Right hindlimb (tissue), 1 donor: ENCODE data around the gene NLRP3.
"Not testable (repeated sequence)": the region's sequence is repeated elsewhere in the genome, so short reads cannot be mapped to it uniquely, and the experiment has no call there.

Experiments used
- DNase-seq: peaks from one replicate; pipeline ENCODE4 v3.0.0-alpha.2; 2018

The NLRP3 gene

DNA sequence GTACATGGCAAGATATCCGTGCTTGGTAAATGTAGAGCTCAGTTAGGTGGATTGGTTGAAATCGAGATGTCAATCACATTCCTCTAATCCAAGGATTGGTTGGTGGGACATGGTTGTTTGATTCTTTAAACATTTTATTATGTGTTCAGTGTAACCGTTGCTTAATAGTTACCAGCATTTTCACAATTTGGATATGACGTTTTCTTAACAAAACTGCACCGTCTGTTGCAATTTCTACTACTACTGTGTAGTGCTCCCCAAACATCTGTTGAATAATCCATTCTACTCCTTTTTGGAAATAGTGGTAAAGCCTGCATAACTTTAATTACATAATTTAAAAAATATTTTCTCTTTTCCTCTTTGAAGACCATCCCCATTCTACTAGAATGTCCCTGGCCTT is 25.6 kb downstream of the NLRP3 start:
- no peak for DNase-seq

- no peak for DNase-seq
Observed at GRCh38 chr1:247442164-247442563, 26.2 kb downstream of the NLRP3 start.

- no peak for DNase-seq
Observed at GRCh38 chr1:247443641-247444040, 27.7 kb downstream of the NLRP3 start.

GRCh38 chr1:247444571-247444970 is 28.6 kb downstream of the NLRP3 start:
- DNase-seq, result no peak

DNA sequence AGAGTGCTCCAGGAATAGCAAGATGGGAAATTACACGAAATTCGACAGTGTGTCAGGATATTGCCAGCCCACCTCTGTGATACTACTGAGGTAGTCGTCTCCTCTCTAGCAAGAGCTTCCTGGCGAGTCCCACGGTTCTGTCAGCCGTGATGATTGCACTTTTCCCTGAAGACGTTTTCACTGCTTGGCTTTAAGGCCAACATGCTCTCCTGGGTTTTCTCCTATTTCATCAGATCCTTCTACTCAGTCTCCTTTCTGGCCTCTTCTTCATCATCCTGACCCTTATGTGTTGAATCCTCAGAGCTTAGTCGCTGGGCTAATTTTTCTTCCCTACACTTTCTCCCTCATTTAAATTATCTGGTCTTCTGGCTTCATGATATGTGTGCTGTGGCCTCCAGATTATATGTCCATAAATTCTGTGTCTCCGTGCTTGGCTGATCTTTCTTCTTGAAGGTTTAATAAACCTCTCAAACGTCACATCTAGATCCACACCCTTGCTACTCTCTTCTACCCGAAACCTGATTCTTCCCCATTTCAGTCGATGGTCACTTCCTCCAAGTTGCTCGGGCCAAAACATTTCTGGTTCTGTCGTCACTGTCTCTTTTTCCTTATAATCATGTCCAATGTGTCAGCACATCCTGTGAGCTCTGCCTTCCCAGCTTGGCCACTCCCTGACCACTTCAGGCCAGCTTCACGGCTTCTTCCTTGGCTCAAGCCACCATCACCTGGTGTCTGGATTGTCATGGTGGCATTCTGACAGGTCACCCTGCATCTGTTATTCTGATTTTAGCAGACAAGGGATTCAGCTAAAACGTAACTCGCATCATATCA is 29.8 kb downstream of the NLRP3 start:
- DNase-seq, result no peak

DNA sequence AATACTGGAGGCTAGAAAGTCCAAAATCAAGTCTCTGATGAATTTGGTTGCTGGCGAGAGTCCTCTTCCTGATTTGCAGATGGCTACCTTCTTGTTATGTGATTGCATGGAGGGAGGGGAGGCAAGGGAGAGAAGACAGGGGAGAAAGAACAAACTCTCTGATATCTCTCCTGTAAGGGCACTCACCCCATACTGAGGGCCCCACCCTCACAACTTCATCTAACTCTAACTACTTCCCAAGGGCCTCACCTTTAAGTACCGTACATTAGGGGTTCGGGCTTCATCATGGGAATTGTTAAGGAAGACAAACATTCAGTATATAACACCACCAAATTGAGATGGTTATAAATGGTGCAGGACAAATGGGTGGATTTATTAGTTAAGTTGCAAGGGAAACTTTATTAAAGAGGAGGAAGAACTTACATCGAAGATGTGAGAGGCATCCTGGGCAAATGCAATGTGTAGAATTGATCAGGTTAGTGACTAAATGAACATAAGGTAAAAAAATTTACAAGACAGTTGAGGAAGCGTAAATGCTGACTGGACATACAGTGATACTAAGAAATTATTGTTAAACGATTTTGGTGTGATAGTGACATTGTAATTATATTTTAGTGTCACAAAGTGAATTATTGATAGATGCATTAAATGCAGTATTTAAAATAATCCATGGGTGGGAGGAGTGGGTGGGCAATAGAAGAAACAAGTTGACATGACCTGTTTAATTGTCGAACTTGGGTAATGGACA is 31.4 kb downstream of the NLRP3 start:
- DNase-seq, result no peak

DNA sequence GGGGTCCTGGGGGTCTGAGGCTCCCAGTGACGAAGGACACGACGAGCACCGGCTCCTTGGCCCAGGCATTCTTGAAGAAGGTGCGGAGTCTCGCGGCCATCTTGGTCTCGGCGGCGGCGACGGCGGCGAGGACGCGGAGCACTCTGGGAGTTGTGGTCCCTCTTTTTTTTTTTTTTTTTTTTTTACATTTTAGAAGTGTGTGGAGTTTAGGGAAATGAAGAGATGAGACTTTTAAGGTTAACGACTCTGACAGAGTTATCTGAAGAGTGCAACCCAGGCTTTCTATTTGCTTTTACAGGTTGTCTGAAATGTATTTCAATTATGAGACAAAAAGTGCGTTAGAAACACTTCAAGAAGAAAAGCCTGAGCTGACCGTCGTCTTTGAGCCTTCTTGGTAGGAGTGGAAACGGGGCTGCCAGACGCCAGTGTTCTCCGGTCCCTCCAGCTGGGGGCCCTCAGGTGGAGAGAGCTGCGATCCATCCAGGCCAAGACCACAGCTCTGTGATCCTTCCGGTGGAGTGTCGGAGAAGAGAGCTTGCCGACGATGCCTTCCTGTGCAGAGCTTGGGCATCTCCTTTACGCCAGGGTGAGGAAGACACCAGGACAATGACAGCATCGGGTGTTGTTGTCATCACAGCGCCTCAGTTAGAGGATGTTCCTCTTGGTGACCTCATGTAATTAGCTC is 32.3 kb downstream of the NLRP3 start:
- DNase-seq, result peak; percentile 78

DNA sequence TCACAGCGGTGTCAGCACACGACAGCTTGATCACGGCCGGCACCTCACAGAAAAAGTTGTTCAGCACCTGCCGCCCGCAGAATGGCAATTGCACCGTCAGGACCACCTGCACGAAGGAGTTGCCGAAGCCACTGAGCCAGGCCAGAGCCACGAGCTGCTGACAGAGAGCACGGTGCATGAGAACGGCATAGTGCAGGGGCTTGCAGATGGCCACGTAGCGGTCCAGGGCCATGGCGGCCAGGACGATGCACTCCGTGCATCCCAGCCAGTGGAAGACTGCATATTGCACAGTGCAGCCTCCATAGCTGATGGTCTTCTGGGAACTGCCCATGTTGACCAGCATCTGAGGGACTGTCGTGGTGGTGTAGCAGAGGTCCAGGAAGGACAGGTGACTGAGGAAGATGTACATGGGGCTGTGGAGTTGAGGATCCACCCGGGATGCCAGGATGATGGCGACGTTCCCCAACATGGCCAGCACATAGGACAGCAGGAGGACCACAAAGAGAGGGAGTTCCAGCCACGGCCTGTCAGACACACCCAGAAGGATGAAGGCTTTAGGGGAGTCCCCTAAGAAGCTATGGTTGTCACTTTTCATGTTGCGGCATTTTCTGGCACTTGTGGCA is 35.5 kb downstream of the NLRP3 start:
- no peak for DNase-seq

GRCh38 chr1:247452447-247453039 is 36.6 kb downstream of the NLRP3 start:
- no peak for DNase-seq

- DNase-seq, result no peak
Observed at GRCh38 chr1:247453245-247453644, 37.3 kb downstream of the NLRP3 start.

DNA sequence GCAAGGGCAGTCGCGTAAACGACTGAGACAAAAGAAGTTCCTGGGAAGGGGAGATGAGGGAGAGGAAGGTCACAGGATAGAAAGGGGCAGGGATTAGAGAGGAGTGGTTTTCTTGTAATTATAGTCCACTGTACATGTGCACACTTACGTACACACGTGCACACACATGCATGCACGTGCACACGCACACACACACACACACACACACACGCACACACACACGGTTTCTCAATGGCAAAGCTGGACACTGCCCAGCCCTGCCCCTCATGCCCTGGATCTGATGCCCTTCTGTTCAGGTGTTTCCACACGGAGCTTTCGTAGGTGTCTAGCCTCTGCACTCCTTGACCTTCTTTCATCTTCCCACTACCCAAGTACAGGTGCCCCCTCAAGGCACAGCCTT is 38.0 kb downstream of the NLRP3 start:
- no peak for DNase-seq

DNA sequence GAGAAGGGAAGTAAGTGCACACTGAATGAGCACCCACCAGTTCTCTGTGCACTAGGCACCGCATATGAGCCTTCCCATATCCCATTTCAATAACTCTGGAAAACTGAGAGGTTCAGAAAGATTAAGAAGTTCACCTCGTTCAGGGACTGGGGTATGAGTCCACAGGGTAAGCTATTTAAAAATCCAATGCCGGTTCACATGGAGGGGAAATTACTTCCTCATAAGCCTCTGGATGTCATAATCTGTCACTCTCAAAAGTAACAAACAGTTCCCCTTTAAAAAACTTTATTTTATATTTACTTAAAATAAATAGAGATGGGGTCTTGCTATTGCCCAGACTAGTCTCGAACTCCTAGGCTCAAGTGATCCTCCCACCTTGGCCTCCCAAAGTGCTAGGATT is 40.0 kb downstream of the NLRP3 start:
- no peak for DNase-seq

DNA sequence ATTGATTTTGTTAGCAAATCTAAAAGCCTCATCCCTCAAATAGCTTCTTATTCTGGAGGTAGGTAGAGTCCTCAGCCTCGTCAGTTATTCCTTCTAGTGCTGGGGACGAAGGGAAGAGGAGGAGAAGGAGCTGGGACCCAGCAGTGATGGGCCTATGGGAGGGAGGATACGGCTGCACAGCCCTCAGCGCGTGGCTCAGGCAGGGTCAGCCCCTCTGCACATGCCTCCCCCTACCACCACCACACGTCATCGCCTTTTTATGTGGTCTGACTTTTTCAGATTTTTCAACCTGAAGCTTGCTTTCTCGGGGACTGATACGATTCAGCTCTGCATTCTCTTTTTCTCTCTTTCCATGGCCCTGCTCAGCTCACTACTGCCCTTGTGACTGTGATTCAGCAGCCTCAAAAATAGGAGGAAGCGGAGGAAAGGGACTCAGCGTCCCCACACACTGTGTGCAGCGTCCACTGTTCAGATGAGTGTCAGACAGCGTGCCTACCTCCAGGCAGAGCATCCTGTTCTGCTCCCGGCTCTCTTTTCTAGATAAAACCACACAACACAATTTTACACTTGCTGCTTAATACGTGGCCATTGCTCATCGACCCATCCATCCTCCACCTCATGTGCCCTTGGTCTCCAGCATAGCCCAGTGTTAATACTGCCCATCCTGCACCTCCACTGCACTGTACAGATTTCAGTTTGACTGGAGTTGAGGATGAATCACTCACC is 41.1 kb downstream of the NLRP3 start:
- DNase-seq, result no peak

- no peak for DNase-seq
Observed at GRCh38 chr1:247459507-247459906, 43.5 kb downstream of the NLRP3 start.

GRCh38 chr1:247465796-247466195 is 49.8 kb downstream of the NLRP3 start:
- DNase-seq, result no peak

DNA sequence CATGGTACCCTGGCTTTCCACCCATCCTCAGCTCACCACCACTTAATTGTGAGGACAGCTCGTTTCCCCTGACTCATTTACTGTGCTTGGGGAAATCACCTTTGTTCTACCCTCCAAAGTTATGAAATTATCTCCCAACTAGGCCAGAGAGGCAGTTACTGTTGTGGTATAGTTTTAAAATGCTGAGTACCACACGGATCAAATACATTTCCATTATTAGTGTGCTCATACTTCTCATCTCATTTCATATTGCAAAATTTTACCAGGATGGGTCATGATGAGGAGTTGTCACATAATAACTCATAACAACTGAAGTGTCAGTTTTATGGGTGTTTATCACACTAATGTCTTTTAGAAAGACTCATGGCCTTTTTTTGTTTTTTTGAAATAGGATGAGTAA is 51.2 kb downstream of the NLRP3 start:
- DNase-seq, result no peak

GRCh38 chr1:247468481-247469140 is 52.6 kb downstream of the NLRP3 start:
- DNase-seq, result no peak

- no peak for DNase-seq
Observed at GRCh38 chr1:247469141-247469535, 53.2 kb downstream of the NLRP3 start.

DNA sequence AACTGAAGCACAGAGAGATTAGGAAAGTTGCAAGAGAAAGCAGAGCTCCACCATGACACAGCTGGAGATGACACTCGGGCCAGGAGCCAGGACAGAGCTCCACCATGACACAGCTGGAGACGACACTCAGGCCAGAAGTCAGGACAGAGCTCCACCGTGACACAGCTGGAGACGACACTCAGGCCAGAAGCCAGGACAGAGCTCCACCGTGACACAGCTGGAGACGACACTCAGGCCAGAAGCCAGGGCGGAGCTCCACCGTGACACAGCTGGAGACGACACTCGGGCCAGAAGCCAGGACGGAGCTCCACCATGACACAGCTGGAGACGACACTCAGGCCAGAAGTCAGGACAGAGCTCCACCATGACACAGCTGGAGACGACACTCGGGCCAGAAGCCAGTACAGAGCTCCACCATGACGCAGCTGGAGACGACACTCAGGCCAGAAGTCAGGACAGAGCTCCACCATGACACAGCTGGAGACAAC is 55.0 kb downstream of the NLRP3 start:
- DNase-seq, result not testable (repeated sequence)

DNA sequence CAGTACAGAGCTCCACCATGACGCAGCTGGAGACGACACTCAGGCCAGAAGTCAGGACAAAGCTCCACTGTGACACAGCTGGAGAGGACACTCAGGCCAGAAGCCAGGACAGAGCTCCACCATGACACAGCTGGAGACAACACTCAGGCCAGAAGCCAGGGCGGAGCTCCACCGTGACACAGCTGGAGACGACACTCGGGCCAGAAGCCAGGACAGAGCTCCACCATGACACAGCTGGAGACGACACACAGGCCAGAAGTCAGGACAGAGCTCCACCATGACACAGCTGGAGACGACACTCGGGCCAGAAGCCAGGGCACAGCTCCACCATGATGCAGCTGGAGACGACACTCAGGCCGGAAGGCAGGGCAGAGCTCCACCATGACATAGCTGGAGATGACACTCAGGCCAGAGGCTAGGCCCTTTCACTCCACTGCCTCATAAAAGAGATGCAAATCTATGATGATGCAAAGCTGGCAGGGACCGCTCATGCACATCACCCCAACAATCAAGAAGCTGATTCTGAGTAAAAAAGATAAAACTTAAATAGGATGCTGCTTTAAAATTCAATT is 55.6 kb downstream of the NLRP3 start:
- no peak for DNase-seq

GRCh38 chr1:247472035-247472434 is 56.1 kb downstream of the NLRP3 start:
- no peak for DNase-seq
